ENCODE data around the gene PRKAG1.

PRKAG1 gene

DNA sequence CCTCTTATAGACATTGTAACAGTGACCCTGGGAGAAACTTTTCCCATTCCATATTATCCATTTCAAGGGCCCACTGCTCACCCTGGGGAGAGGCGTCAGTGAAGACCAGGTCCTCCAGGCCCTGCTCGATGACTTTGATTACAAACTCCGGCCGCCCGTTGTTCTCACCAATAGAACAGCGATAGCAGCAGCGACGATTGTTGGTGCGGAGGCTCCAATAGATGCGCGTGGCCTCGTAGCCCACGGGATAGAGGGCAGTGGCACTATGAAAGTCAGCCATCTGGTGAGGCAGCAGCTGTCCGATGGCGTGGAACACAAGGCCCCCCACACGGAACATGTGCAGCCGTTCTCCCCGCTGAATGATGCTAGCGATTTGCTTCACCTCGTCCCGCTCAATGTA is 7.5 kb upstream of the PRKAG1 start:
- DNase-seq (ENCODE audit: extremely low spot score): no peak
- POLR2A ChIA-PET: no interaction called here

DNA sequence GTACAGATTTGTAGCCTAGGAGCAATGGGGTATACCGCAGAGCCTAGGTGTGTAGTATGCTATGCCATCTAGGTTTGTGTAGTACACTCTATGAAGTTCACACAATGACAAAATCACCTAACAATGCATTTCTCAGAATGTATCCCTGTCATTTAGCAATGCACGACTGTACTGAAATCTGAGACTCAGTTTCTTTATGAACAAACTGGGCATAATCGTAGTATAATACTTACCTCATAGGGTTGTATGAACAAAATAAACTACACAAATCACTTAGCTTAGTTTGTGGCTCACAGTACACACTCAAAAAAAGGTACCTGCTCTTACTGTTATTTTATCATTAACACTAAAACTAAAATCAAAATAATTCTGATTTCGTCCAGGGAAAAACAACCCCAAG is 6.9 kb upstream of the PRKAG1 start:
- no peak for DNase-seq (ENCODE audit: extremely low spot score)
- ChIA-PET POLR2A (no interaction called here), CTCF (interaction anchor here (1.2 to 18.9 kb wide), 2 partner anchors 15 to 71 kb away, joined by 3 to 203 read pairs; no protein-coding TSS in a partner anchor)
- TF ChIP-seq, protein P1, sequence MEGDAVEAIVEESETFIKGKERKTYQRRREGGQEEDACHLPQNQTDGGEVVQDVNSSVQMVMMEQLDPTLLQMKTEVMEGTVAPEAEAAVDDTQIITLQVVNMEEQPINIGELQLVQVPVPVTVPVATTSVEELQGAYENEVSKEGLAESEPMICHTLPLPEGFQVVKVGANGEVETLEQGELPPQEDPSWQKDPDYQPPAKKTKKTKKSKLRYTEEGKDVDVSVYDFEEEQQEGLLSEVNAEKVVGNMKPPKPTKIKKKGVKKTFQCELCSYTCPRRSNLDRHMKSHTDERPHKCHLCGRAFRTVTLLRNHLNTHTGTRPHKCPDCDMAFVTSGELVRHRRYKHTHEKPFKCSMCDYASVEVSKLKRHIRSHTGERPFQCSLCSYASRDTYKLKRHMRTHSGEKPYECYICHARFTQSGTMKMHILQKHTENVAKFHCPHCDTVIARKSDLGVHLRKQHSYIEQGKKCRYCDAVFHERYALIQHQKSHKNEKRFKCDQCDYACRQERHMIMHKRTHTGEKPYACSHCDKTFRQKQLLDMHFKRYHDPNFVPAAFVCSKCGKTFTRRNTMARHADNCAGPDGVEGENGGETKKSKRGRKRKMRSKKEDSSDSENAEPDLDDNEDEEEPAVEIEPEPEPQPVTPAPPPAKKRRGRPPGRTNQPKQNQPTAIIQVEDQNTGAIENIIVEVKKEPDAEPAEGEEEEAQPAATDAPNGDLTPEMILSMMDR (IDR thresholded peaks at IDR 0.05; ENCODE audit: control extremely low read depth, extremely low read depth, low read depth, missing control alignments): no peak

More for the DNA sequence above, 7.5 kb upstream of the PRKAG1 start:
- TF ChIP-seq, protein P1 (IDR thresholded peaks at IDR 0.05; ENCODE audit: control extremely low read depth, extremely low read depth, low read depth, missing control alignments): no peak
- CTCF ChIA-PET: interaction anchor here (1.1 to 18.9 kb wide), 3 partner anchors 15 to 70 kb away, joined by 3 to 203 read pairs (median 5); no protein-coding TSS in a partner anchor

DNA sequence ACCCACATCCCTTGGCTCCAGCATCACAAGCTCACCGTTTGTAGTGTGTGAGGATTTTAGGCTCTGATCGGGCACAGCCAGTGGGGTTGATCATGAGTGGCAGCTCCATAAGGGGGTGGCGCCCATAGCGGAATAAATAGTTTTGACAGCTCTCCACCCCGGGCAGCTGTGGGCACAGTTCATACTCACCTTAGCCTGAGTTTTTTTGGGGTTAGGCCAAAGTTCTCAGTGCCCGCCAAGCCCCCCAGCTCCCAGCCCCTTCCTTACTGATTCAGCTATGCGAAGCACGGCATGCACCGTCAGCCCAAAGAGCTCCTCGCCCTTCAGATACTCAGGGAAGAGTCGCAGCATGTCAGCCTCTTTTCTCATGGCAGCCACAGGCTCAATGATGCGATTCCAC is 6.0 kb upstream of the PRKAG1 start:
- CTCF ChIA-PET: interaction anchor here (0.9 to 18.9 kb wide), 4 partner anchors 9 to 36 kb away, joined by 4 to 203 read pairs (median 7); no protein-coding TSS in a partner anchor
- POLR2A ChIA-PET: interaction anchor here (0.5 kb wide), 1 partner anchor 85 kb away, joined by 4 read pairs; no protein-coding TSS in a partner anchor

DNA sequence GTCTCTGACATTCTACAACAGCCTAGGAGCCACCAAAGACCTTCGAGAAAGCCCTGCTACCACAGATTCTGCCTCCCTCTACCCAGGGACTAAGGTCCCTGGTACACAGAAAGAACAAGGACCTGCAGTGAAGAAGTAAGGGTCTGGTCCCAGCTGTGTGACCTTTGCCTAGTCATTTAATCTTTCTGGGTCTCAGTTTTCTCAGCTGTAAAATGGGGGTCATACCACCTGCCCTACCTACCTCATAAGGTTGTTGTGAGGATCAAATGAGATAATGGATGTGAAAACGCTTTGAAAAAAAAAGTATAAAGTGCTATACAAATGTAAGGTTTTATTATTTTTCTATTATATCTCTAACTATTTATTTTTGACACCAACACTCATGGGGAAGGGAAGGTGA is 5.2 kb upstream of the PRKAG1 start:
- DNase-seq (ENCODE audit: extremely low spot score): no peak
- CTCF ChIA-PET: interaction anchor here (0.9 to 18.9 kb wide), 6 partner anchors 9 to 40 kb away, joined by 4 to 203 read pairs (median 6); no protein-coding TSS in a partner anchor
- TF ChIP-seq, protein P1 (IDR thresholded peaks at IDR 0.05; ENCODE audit: control extremely low read depth, extremely low read depth, low read depth, missing control alignments): no peak

More for the DNA sequence above, 6.0 kb upstream of the PRKAG1 start:
- TF ChIP-seq, protein P1 (IDR thresholded peaks at IDR 0.05; ENCODE audit: control extremely low read depth, extremely low read depth, low read depth, missing control alignments): no peak
- DNase-seq (ENCODE audit: extremely low spot score): no peak

DNA sequence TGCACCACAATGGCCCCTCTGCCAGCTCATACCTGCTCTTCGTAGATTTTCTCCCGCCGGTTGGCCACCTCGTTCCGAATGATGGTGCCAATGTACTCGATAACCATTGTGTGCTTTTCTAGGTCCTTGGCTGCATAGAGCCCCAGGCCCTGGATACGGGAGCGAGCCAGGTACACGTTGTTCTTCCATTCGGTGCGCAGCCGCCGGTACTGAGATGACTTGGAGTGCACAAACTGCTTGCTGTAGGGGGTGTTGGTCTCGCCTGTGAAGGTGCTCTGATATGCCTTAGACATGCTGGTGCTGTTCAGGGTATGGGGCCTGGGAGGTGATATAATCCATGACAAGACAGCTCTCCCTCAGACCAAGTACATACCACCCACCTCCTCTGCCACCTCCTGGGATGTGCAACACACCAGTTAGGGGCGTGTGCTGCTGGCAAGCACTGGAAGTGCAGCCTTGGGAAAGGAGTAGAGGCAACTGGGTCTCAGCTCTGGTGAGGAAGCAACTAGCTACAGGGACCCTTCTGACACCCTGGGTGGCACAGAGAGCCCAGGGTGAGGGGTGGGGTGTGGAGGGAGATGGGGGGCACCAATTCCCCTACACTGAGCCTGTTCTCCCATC is 4.1 kb upstream of the PRKAG1 start:
- ChIA-PET CTCF (interaction anchor here (1.0 to 18.9 kb wide), 9 partner anchors 8 to 66 kb away, joined by 3 to 203 read pairs (median 5); no protein-coding TSS in a partner anchor), POLR2A (no interaction called here)
- DNase-seq (ENCODE audit: extremely low spot score): no peak
- TF ChIP-seq, protein P1 (IDR thresholded peaks at IDR 0.05; ENCODE audit: control extremely low read depth, extremely low read depth, low read depth, missing control alignments): no peak

More for the DNA sequence above, 5.2 kb upstream of the PRKAG1 start:
- POLR2A ChIA-PET: no interaction called here

DNA sequence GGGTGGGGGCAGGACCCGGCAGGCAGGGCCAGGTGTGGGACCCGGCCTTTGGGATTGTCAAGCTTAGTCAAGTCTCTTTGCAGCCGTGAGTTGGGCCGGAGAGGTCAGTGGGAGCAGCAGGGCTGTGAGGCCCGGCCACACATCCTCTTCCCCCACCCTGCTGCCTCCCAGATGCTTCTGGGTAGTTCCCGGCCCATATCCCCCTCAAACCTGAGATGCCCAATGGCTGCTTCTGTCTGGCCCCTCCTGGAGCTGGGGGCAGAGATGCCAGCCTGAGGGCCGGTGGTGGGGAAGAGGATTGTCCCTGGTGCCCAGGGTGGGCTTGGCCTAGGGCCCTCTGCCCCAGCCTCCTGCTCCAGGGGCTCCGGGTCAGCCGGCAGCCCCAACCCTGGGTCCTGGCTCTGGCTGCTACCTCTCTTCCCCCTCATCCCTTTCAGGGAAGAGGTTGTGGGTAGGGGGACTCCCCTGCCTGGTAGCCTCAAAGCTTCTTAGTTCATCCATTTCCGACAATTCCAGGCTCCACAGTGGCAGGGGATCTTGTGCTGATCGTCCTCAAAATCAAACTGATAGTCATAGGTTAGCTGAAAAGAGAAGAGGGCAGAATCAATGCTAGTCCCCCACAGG is 2.8 kb upstream of the PRKAG1 start:
- POLR2A ChIA-PET: no interaction called here
- TF ChIP-seq, protein P1 (IDR thresholded peaks at IDR 0.05; ENCODE audit: control extremely low read depth, extremely low read depth, low read depth, missing control alignments): no peak
- no peak for DNase-seq (ENCODE audit: extremely low spot score)
- CTCF ChIA-PET: interaction anchor here (0.8 to 18.9 kb wide), 12 partner anchors 8 to 168 kb away, joined by 3 to 203 read pairs (median 14); partner anchors contain the start of gene TUBA1B

All from GM10248 (cell line).